ENCODE measurements around the gene HIPK2. TPM values are rescaled to one million over a fixed set of nuclear protein-coding genes. Genes with fewer than 3 reads are reported as not detected.

The HIPK2 gene
- total and polyA plus RNA-seq, 12 donors: 19.7 to 203 (median 127) TPM

DNA sequence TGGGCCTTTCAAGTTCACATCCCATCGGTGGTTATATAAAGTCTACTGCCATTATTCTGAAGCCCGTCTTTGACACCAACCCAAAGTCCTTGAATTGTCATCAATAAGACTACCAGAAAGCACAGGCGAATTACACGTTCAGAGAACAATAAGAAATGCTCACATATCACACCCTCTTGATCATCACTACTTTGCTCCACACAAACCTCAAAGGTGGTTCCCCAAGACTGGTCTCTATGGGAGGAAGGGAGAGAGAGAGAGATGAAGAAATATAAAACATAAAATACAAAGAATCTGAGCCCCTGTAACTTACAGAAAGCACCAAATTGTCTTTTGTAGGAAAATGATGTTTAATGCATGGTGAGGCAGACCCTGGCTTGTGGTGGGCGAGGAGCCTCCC is 4.4 kb downstream of the HIPK2 start:
- Histone ChIP-seq H3K4me3 (no peak overlapping the region), H3K36me3 (peaks cover 0 to 41% (median 0%) of the 10 kb centered on the region in 9 donors), H3K27me3 (no peaks in the 10 kb centered on the region), H3K4me1 (peaks cover 4 to 78% (median 61%) of the 10 kb centered on the region in 9 donors), H3K9me3 (no peaks in the 10 kb centered on the region), H3K27ac (peak overlapping the region in 2 of 10 donors; percentile 46 to 96)
- no peak for DNase-seq
- ATAC-seq: no peak
- TF ChIP-seq, protein P1, sequence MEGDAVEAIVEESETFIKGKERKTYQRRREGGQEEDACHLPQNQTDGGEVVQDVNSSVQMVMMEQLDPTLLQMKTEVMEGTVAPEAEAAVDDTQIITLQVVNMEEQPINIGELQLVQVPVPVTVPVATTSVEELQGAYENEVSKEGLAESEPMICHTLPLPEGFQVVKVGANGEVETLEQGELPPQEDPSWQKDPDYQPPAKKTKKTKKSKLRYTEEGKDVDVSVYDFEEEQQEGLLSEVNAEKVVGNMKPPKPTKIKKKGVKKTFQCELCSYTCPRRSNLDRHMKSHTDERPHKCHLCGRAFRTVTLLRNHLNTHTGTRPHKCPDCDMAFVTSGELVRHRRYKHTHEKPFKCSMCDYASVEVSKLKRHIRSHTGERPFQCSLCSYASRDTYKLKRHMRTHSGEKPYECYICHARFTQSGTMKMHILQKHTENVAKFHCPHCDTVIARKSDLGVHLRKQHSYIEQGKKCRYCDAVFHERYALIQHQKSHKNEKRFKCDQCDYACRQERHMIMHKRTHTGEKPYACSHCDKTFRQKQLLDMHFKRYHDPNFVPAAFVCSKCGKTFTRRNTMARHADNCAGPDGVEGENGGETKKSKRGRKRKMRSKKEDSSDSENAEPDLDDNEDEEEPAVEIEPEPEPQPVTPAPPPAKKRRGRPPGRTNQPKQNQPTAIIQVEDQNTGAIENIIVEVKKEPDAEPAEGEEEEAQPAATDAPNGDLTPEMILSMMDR (IDR thresholded peaks at IDR 0.05): no peak
- 88 to 90% methylated on average over 5 of the region's 5 CpGs for WGBS, 2 donors
- intact Hi-C loops (cut with DNase I): loop anchor here in 3 of 10 donors (5.0 to 10.0 kb wide), 3 partner anchors 49 to 221 kb away; no protein-coding TSS in a partner anchor

DNA sequence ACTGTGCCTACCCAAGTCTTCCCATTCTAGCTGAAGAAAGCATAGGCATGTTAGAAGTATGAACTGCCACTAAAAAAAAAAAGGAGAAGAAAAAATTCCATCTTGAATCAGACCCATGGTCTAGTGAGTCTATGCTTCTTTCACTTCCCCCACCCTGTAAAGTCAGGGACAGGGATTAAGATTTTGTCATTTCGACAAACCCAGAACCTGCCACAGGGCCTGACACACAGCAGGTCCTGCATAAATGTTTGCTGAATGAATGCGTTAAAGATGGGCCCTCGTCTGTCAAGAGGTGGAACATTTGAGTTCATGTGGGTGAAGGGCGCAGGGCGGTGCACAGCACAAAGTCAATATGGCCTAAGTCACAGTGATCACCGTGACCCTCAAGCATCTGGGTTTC is 4.9 kb downstream of the HIPK2 start:
- Histone ChIP-seq H3K4me3 (no peak overlapping the region), H3K27ac (peak overlapping the region in 1 of 10 donors; percentile 96), H3K36me3 (peaks cover 0 to 41% (median 0%) of the 10 kb centered on the region in 9 donors), H3K27me3 (no peaks in the 10 kb centered on the region), H3K9me3 (no peaks in the 10 kb centered on the region), H3K4me1 (peaks cover 8 to 83% (median 64%) of the 10 kb centered on the region in 9 donors)
- intact Hi-C loops (cut with DNase I): loop anchor here in 3 of 10 donors (5.0 to 10.0 kb wide), 3 partner anchors 48 to 222 kb away; no protein-coding TSS in a partner anchor
- WGBS, 2 donors: 93% methylated on average over 6 of the region's 6 CpGs
- DNase-seq (no peak), ATAC-seq (no peak)
- TF ChIP-seq, protein P1 (IDR thresholded peaks at IDR 0.05): no peak

DNA sequence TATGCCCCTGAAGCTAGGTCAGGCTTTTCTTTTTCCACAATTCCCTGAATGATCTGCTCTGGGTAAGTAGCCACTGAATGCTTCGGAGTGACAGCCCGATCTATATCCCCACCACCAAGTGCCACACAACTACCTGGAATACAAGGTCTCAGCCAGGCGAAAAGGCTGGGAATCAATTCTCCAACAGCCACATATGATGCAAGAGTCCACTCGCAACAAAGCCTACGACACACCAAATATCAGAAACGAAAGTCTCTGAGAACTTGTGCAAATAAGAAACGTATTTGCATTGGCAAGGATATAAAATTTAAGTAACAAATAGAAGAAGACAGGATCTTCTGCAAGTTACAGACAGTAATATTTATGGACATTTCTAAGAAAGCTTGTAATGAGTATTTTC is 5.7 kb downstream of the HIPK2 start:
- TF ChIP-seq, protein P1 (IDR thresholded peaks at IDR 0.05): no peak
- Histone ChIP-seq H3K27me3 (no peaks in the 10 kb centered on the region), H3K9me3 (no peaks in the 10 kb centered on the region), H3K27ac (peak overlapping the region in 1 of 10 donors; percentile 96), H3K4me3 (no peak overlapping the region), H3K36me3 (peaks cover 0 to 41% (median 0%) of the 10 kb centered on the region in 9 donors), H3K4me1 (peaks cover 12 to 91% (median 72%) of the 10 kb centered on the region in 9 donors)
- ATAC-seq (no peak), DNase-seq (no peak)
- 91 to 95% methylated on average over 7 of the region's 7 CpGs for WGBS, 2 donors
- intact Hi-C loops (cut with DNase I): loop anchor here in 3 of 10 donors (5.0 to 10.0 kb wide), 3 partner anchors 47 to 223 kb away; no protein-coding TSS in a partner anchor

DNA sequence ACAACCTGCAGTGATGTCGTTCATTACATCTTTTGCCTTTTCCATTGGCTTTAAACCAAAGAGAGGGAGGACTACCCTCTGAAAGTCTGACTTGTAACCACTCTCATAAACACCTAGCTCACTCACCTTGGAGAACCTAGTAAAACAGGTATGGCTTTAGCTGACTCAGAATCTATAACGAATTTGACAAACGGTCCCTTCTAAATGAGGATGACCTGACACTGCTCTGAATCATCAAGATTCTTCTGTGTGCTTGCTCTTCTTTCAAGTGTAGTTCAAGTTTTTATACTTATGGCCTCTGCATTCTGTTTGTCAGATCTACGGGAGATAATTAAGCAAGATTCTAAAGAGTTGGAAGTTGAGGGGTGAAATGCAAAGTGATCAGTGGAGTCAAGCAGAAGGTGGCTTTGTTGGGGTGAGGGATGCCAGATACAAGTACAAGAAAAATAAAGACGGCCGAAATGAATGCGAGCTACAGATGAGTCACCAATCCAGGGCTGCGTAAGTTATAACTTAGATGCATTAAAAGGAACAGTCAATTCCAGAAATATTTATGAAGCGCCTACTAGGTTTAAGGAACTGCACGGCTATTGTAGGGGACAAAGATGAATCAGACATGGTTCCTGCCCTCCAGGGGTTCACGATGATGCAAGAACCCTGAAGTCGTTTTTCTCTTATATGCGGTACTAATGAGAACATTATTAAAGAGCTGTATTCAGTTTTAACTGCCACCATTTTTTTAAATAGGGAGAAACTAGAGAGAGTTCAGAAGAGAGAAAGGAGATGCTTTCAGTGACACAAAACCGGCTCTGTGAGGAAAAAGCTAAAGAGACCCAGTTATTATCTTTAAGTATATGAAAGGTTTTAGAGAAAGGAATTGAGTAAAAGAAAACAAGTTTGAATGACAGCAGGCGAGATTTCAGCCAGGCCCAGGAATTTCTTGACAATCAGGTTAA is 6.5 kb downstream of the HIPK2 start:
- peaks cover 0 to 41% (median 0%) of the 10 kb centered on the region in 9 donors for H3K36me3 ChIP-seq
- H3K4me3 ChIP-seq: no peak overlapping the region
- peaks cover 12 to 99% (median 80%) of the 10 kb centered on the region in 9 donors for H3K4me1 ChIP-seq
- no peaks in the 10 kb centered on the region for H3K9me3 ChIP-seq
- H3K27ac ChIP-seq: peak overlapping the region in 1 of 10 donors; percentile 96
- DNase-seq: no peak
- no peak for ATAC-seq
- intact Hi-C loops (cut with DNase I): loop anchor here in 3 of 10 donors (2.0 to 10.0 kb wide), 4 partner anchors 26 to 224 kb away; no protein-coding TSS in a partner anchor
- no peaks in the 10 kb centered on the region for H3K27me3 ChIP-seq
- 83 to 89% methylated on average over 15 of the region's 15 CpGs for WGBS, 2 donors
- TF ChIP-seq, protein P1 (IDR thresholded peaks at IDR 0.05): no peak
